Smooth muscle cell (in vitro differentiated cells): ENCODE results near the gene SRGAP2. TPM values are rescaled to one million over a fixed set of nuclear protein-coding genes. Genes with fewer than 3 reads are reported as not detected.
"Not testable (repeated sequence)": the region's sequence is repeated elsewhere in the genome, so short reads cannot be mapped to it uniquely, and the experiment has no call there.

Experiments
- DNase-seq: peaks from one replicate; lab custom pipeline; 2025; ENCODE audit not compliant: unreplicated experiment; lab: John Stamatoyannopoulos, UW
- H2AFZ ChIP-seq: fragments of 200-600 bp; sonication (generic); 2 replicates; pipeline ENCODE4 v1.6.0; 2016; ENCODE audit warnings: antibody characterized with exemption, low read depth, mild to moderate bottlenecking
- H3F3A ChIP-seq: fragments of 200-600 bp; sonication (generic); 2 replicates; pipeline ENCODE4 v1.6.0; 2017; ENCODE audit warnings: antibody characterized with exemption, low read depth
- H3K27ac ChIP-seq: fragments of 200-600 bp; sonication (generic); 2 replicates; pipeline ENCODE4 v1.5.1; 2016; ENCODE audit warnings: low read depth, mild to moderate bottlenecking
- H3K27me3 ChIP-seq: fragments of 200-600 bp; sonication (generic); 2 replicates; pipeline ENCODE4 v1.6.1; 2016; ENCODE audit warnings: low read depth, mild to moderate bottlenecking
- H3K36me3 ChIP-seq: fragments of 200-600 bp; sonication (generic); 2 replicates; pipeline ENCODE4 v1.5.1; 2016; ENCODE audit warnings: low read depth
- H3K4me1 ChIP-seq: fragments of 200-600 bp; sonication (generic); 2 replicates; pipeline ENCODE4 v1.5.1; 2016; ENCODE audit warnings: low read depth
- H3K4me2 ChIP-seq: fragments of 200-600 bp; sonication (generic); 2 replicates; pipeline ENCODE4 v1.6.0; 2016; ENCODE audit warnings: mild to moderate bottlenecking
- H3K4me3 ChIP-seq: fragments of 200-600 bp; sonication (generic); 2 replicates; pipeline ENCODE4 v1.5.1; 2016; ENCODE audit warnings: mild to moderate bottlenecking
- H3K79me2 ChIP-seq: fragments of 200-600 bp; sonication (generic); 2 replicates; pipeline ENCODE4 v1.6.0; 2016; ENCODE audit warnings: low read depth, mild to moderate bottlenecking
- H3K9ac ChIP-seq: fragments of 200-600 bp; sonication (generic); 2 replicates; pipeline ENCODE4 v1.6.0; 2016; ENCODE audit warnings: low read depth
- H3K9me3 ChIP-seq: fragments of 200-600 bp; sonication (generic); replicated peaks from 2 replicates; pipeline ENCODE4 v1.5.1; 2016; ENCODE audit warnings: low read depth
- H4K20me1 ChIP-seq: fragments of 200-600 bp; sonication (generic); 2 replicates; pipeline ENCODE4 v1.6.0; 2016; ENCODE audit warnings: low read depth
- WGBS: methylation state at CpG from one replicate; pipeline ENCODE4 v1.1.7; 2016; ENCODE audit warnings: low lambda C conversion rate; 5-methylcytosine and 5-hydroxymethylcytosine counted together
- polyA plus RNA-seq: library from polyadenylated mRNA; unstranded; fragments of >200 nt; fragmentation: Nextera tagmentation; extraction: Ambion mirVana; gene quantifications from 2 replicates; pipeline ENCODE4 v1.2.1, GENCODE V29; 2016
- total RNA-seq: library from RNA; depleted of rRNA; stranded (reverse); fragments of >200 nt; gene quantifications from 2 replicates; pipeline ENCODE4 v1.2.3, GENCODE V29; 2014

SRGAP2 gene
- total and polyA plus RNA-seq, 2 experiments from 2014 or later = 28.0 to 62.9 TPM

GRCh38 chr1:206185778-206186177 is 17.6 kb upstream of the SRGAP2 start:
- not testable (repeated sequence) for H3K9ac ChIP-seq, H3K27me3 ChIP-seq, H3K4me1 ChIP-seq, DNase-seq, H3K9me3 ChIP-seq, H3K27ac ChIP-seq, H3K36me3 ChIP-seq, H4K20me1 ChIP-seq, H2AFZ ChIP-seq, H3K79me2 ChIP-seq, H3F3A ChIP-seq, H3K4me3 ChIP-seq, H3K4me2 ChIP-seq
- WGBS = no CpG with 5 or more reads among the region's 3 CpGs

- not testable (repeated sequence) for H3K27me3 ChIP-seq, H3K4me1 ChIP-seq, H3K4me2 ChIP-seq, H3K9me3 ChIP-seq, H3K36me3 ChIP-seq, DNase-seq, H3K27ac ChIP-seq, H4K20me1 ChIP-seq, H3K9ac ChIP-seq, H3K4me3 ChIP-seq, H3K79me2 ChIP-seq, H3F3A ChIP-seq, H2AFZ ChIP-seq
- WGBS = 86% methylated on average over 3 of the region's 4 CpGs
These were observed 16.5 kb upstream of the SRGAP2 start for GRCh38 chr1:206186826-206187225.

GRCh38 chr1:206195182-206195581 is 8.2 kb upstream of the SRGAP2 start:
- H3K36me3 ChIP-seq, H3F3A ChIP-seq, H3K4me2 ChIP-seq, DNase-seq, H2AFZ ChIP-seq, H3K4me1 ChIP-seq, H3K27ac ChIP-seq, H4K20me1 ChIP-seq, H3K79me2 ChIP-seq, H3K27me3 ChIP-seq, H3K9ac ChIP-seq, H3K4me3 ChIP-seq, H3K9me3 ChIP-seq: not testable (repeated sequence)
- WGBS = no CpG with 5 or more reads among the region's 2 CpGs

- H3K4me3 ChIP-seq, H3K4me2 ChIP-seq, H2AFZ ChIP-seq, H3K4me1 ChIP-seq, DNase-seq, H3K27me3 ChIP-seq, H3K27ac ChIP-seq, H3F3A ChIP-seq, H3K79me2 ChIP-seq, H3K9me3 ChIP-seq, H4K20me1 ChIP-seq, H3K36me3 ChIP-seq, H3K9ac ChIP-seq: not testable (repeated sequence)
- 81% methylated on average over 3 of the region's 3 CpGs for WGBS
These were observed 6.5 kb upstream of the SRGAP2 start for GRCh38 chr1:206196748-206197424.

- not testable (repeated sequence) for H3K36me3 ChIP-seq, H4K20me1 ChIP-seq, H3F3A ChIP-seq, H3K27me3 ChIP-seq, H3K9me3 ChIP-seq, H3K9ac ChIP-seq, H3K4me1 ChIP-seq, H3K79me2 ChIP-seq, H2AFZ ChIP-seq
- 0% methylated on average over 17 of the region's 36 CpGs for WGBS
- peak within 1 kb of the TSS; percentile 44 for H3K27ac ChIP-seq
- DNase-seq = peak; percentile 71
- H3K4me3 ChIP-seq = peak within 1 kb of the TSS; percentile 60
- H3K4me2 ChIP-seq = peak within 1 kb of the TSS; percentile 68
These were observed 465 bp upstream of the SRGAP2 start, which contains the start of gene FAM72A for GRCh38 chr1:206202789-206203363. Gene FAM72A, minus strand, starts transcription at chr1:206202839. Its CDS starts 814 bp downstream, at chr1:206202025.

GRCh38 chr1:206204159-206204511 is 794 bp downstream of the SRGAP2 start:
- WGBS = no CpG with 5 or more reads among the region's 25 CpGs
- not testable (repeated sequence) for H3K36me3 ChIP-seq, H3K4me2 ChIP-seq, H3F3A ChIP-seq, H4K20me1 ChIP-seq, H2AFZ ChIP-seq, DNase-seq, H3K9ac ChIP-seq, H3K27me3 ChIP-seq, H3K79me2 ChIP-seq, H3K4me1 ChIP-seq, H3K9me3 ChIP-seq, H3K27ac ChIP-seq
- H3K4me3 ChIP-seq = peak overlapping the region; percentile 43

GRCh38 chr1:206204871-206205270 is 1.5 kb downstream of the SRGAP2 start:
- not testable (repeated sequence) for H2AFZ ChIP-seq, H3K79me2 ChIP-seq, H3F3A ChIP-seq, DNase-seq, H3K36me3 ChIP-seq, H3K9ac ChIP-seq, H3K27me3 ChIP-seq, H3K9me3 ChIP-seq, H3K27ac ChIP-seq, H4K20me1 ChIP-seq, H3K4me1 ChIP-seq
- peak overlapping the region; percentile 56 for H3K4me3 ChIP-seq
- WGBS = 0% methylated on average over 8 of the region's 25 CpGs
- H3K4me2 ChIP-seq = peak overlapping the region; percentile 81

GRCh38 chr1:206205569-206205968 is 2.2 kb downstream of the SRGAP2 start:
- WGBS = no CpG with 5 or more reads among the region's 31 CpGs
- not testable (repeated sequence) for H3K9me3 ChIP-seq, H3K9ac ChIP-seq

More at GRCh38 chr1:206205569-206205968, 2.2 kb downstream of the SRGAP2 start:
- not testable (repeated sequence) for H3K4me1 ChIP-seq, H3K36me3 ChIP-seq, H2AFZ ChIP-seq, H4K20me1 ChIP-seq, H3K27me3 ChIP-seq, H3K27ac ChIP-seq, DNase-seq, H3F3A ChIP-seq, H3K79me2 ChIP-seq
- Histone ChIP-seq H3K4me2 (peak overlapping the region; percentile 68), H3K4me3 (peak overlapping the region; percentile 31)
